Measurements from ENCODE around the gene SOX6.

DNA sequence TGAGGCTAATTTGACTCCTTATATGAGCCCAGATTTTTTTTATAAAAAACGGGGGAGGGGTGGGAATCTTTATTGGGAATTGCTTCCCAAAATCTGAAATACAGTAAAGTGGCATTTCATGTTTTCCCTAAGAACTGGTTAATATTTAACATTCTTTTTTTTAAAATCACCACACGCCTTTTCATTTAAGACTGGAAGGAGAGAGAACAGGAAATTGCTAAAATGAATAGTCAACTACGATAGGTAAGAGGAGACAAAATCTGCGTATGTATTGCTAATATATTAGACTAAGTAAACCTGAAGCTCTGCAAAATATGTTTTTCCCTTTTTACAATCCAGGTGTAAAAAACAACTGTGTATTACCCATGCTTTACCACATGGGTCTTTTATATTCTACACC is 57.0 kb downstream of the SOX6 start:
- TF ChIP-seq, protein P1, sequence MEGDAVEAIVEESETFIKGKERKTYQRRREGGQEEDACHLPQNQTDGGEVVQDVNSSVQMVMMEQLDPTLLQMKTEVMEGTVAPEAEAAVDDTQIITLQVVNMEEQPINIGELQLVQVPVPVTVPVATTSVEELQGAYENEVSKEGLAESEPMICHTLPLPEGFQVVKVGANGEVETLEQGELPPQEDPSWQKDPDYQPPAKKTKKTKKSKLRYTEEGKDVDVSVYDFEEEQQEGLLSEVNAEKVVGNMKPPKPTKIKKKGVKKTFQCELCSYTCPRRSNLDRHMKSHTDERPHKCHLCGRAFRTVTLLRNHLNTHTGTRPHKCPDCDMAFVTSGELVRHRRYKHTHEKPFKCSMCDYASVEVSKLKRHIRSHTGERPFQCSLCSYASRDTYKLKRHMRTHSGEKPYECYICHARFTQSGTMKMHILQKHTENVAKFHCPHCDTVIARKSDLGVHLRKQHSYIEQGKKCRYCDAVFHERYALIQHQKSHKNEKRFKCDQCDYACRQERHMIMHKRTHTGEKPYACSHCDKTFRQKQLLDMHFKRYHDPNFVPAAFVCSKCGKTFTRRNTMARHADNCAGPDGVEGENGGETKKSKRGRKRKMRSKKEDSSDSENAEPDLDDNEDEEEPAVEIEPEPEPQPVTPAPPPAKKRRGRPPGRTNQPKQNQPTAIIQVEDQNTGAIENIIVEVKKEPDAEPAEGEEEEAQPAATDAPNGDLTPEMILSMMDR (IDR thresholded peaks at IDR 0.05) = no peak
- TF ChIP-seq ZFX (IDR thresholded peaks at IDR 0.05; ENCODE audit: borderline replicate concordance) = no peak

Measured in 22Rv1 (cell line).